ENCODE results near the gene C17orf50.
A peak's percentile ranks its signal among the peaks of the same experiment; 100 is the strongest.

Gene C17orf50

DNA sequence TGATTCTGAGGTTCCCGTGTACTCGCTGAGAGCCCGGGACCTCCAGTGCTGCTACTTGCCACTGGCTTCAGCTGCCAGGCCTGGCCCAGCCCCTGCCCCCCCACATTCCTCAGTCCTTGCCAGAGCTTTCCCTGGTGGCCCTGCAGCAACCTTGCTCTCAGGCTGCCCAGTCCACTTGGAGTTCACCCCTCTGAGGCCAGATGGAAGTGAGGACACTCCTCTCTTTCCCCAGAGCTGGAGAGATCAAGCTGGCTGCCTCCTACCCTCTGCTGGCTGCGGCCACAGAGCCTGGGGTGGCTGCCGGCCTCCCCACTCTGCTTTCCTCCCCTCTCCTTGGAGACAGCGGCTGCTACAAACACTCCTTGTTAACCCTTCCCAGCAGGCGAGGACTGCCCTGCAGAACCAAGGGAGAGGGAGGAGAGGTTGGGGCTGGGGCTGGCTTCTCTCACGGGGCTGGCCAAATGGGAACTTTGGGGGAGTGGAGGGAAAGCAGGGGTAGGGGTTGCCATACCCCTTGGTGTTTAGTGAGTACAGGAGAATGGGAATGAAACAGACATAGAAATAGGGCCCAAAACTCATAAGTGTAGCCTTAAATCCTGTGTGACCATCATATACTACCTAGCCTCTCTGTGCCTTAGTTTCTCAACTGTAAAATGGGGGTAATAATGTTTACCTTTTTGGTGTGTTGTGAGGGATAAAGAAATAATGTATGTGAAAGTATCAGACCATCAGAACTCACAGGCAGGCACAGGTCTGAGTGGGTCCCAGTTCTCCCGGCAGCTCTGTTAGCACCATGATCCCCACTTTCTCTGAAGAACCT lies 7.5 kb upstream of the C17orf50 start, which contains the start of gene GAS2L2:
Gene GAS2L2, minus strand, starts transcription at position 295 of the 820 bp plus-strand sequence. CDS start 389 bp downstream, outside the sequence.
- DNase-seq (ENCODE audit: low spot score) = no peak

DNA sequence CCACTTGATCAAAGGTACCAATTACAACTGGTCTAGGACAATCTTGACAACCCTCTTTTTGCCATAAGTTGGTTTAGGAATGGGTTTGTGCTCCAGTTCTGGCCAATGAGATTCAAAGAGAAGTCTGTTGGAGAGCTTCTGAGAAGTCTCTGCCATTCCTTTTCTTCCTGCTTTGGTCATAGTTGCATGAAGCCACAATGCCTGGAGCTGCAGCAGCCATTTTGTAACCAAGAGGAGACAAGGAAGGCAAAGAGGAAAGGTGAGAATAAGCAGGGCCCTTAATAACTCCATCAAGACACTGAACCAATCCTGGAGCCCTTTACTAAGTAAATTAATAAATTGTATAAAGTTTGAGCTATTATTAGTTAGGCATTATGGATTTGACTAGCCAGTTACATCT lies 3.4 kb upstream of the C17orf50 start:
- no peak for DNase-seq (ENCODE audit: low spot score)

DNA sequence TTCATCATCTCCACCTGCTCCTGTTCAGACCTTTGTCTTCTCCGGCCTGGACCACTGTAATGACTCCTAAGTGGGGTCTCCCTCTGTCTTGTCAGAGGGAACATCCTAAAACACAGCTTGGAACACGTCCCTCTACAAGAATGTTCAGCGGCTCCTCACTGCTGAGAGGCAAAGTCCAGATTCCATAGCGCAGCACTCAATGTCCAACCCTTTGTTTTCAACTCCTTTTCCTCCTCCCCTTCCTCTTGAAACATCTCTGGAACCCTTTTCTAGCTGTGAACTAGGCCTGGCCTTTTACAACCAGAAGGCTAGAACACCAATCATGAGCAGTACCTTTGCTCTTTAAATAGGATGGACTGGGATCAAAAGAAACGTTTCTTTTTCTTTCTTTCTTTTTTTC lies 914 bp downstream of the C17orf50 start:
- no peak for DNase-seq (ENCODE audit: low spot score)

DNA sequence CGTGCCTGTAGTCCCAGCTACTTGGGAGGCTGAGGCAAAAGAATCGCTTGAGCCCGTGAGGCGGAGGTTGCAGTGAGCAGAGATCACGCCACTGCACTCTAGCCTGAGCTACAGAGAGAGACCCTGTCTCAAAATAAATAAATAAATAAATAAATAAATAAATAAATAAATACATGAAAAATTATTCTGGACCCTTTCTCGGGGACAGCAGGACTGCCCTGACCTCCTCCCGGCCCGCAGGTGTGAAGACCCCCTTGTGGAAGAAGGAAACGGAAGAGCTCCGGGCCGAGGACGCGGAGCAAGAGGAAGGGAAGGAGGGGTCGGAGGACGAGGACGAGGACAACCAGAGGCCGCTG lies 3.1 kb downstream of the C17orf50 start:
- DNase-seq (ENCODE audit: low spot score) = no peak

DNA sequence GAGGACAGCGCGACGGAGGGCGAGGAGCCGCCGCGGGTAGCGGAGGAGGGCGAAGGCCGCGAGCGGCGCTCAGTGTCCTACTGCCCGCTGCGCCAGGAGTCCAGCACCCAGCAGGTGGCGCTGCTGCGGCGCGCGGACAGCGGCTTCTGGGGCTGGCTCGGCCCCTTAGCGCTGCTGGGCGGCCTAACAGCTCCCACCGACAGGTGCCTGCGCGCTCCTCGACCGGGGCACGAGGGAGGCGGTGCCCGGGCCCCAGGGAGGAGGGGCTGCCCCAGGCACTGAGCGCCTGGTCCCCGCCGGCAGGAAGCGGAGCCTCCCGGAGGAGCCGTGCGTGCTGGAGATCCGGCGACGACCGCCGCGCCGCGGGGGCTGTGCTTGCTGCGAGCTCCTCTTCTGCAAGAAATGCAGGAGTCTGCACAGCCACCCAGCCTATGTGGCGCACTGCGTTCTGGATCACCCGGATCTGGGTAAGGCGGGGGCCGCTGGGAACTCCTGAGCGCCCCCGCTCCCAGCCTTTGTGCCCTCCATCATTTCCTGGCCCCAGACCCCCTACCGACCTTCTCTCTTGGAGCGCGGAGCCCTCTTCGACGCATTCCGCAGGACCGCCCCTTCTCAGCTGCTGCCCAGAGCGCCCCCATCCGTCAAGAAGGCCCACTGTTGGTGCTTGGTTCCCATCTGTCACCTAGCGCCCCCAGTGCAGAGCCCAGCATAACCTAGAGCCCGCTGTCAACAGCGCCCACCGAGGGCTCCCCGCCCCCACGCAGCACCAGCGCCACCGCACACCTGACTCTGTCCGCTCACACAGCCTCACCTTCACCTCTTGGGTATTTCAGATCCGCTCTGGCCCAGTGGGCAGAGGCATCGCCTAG lies 3.7 kb downstream of the C17orf50 start:
- DNase-seq (ENCODE audit: low spot score) = peak; percentile 86

DNA sequence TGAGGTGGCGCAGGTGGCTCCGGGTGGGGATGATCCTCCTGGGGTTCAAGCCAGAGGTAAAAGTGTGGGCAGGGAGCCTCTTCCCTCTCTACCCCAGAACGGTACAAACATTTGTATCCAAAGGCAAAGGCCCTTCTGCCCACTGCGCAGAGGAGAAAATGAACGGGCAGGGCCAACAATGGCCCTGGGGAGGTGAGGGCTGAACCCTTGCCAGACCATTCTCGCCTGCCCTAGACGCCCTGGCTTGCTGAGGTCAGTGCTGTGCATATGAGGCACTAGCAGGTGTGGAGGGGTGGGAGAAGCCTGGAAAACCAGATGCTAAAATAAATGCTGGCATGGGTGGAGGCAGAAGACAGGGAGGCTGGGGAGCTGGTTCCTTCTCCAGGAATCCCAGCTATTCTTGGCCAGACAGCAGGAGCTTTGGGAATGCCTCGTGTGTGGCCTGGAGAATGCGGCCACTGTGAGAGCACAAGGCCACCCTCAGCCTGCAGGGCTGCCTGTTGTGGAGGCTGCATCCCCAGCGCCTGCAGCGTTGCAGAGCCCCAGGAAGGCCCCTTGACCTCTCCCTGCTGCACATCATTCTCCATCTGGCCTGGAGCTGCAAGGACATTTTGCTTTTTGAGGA lies 4.5 kb downstream of the C17orf50 start:
- no peak for DNase-seq (ENCODE audit: low spot score)

DNA sequence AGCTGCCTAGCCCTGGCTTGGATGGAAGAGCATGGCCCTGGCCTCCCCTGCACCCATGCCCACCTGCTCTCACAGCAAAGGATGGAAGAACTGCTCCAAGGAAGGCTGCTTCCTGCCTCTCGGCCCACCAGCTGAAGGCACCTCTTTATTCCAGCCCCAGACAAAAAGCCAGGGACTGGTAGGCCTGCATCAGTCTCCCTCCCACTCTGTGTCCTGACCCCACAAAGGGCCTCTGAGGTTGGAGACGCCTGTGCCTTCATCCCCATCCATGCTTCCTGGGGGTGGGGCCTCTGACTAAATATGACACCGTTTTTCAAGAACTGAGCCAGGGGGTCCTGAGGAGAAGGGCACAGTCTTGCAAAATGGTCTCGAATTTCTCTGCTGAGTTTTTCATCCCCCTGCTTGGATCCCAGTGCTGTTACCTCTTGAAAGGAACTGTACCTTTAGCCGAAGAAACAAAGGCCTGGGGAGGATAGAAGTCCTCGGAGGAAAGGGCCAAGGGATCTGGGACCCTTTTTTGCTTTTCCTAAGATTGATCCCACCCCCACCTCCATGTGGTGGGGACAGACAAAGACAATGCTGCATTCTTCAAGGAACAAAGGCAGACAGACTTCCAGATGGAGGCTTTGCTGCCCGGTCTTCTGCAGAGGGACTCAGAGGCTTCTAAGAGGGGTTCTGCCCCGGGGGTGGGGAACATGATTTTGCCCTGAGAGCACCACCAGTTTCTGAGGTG lies 5.2 kb downstream of the C17orf50 start:
- DNase-seq (ENCODE audit: low spot score) = no peak

DNA sequence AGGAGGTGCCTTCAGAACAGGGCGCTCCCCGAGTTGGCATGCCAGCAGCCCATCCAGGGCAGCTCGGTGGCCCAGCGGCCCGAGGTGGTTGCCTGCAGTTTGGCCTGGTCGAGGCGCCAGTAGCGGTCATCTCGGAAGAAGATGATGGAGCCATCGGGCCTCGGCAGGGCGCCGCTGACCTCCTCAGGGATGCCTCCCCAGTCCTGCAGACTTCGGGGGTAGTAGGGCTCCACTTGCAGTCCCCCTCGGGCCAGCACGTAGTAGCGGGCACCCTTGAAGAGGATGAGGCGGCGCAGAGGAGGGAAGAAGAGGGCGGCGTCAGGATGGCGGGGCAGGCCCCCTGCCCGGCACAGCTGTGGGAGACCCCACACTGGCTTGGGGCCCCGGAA lies 5.8 kb downstream of the C17orf50 start:
- DNase-seq (ENCODE audit: low spot score) = no peak

DNA sequence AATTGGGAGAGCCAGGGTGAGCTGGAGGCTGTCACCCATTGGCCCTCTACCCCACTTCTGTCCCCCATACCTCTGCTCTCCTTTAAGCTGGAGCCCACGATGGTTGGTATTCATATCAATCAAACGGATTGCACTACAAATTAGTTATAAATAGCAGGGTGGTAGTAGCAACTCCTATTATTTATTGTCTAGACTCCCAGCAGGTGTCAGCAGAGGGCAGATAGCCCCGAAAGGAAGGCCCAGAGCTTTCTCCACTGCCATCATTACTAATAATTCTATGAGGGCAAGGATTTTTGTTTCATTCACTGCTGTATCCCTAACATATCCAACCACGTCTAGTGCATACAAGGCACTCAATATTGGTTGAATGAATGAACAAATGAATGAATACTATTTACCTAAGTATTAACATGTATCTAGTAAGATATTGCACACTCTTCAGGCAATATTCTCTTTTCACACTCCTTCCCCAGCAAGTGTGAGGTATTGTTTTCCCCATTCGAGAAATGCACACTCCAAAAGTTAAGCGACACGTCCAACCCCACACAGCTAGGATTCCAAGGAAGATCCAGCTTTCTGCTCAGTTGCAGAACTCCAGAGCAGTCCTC lies 6.3 kb downstream of the C17orf50 start:
- DNase-seq (ENCODE audit: low spot score) = peak; percentile 12

DNA sequence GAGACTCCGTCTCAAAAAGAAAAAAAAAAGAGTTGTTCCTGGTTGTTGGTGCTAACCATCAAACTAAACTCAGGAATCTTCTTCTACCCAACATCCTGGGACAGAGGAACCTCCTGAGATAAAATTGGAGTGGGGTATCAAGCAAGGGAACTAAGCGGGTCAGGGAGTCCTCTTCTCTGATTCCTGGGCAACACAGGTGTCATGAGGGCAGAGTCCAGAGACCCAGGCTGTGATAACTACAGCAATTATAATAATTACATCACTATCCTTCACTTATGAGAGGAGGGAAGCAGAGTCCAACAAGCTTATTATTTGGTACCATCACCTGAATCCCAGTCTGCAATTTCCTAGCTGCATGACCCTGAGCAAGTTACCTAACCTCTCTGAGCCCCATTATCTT lies 8.1 kb downstream of the C17orf50 start:
- DNase-seq (ENCODE audit: low spot score) = no peak

DNA sequence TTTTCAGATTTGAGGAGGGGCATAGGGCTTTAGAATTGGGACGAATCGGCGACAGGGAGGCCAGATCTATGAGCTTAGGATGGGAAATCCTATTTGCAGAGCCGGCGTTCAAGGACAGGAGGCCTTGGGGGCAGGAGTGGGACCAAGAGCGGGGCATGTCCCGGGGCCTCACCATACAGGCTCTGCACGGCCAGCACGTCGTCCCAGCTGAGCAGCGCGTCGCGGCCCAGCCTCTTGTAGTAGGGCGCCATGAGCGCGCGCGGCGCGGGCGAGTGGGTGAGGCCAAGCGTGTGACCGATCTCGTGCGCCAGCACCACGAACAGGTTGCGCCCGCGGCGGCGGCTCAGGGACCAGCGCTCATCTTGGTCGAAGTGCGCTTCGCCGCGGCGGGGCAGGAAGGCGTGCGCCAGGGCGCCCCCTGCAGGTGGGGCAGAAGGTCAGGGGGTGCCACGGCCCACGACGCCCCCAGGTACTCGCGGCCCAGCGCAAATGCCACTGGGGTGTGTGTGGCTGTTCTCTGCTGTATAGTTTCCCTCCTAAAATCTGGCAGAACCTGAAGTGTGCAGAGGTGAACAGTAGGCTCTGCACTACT lies 9.3 kb downstream of the C17orf50 start:
- no peak for DNase-seq (ENCODE audit: low spot score)

DNA sequence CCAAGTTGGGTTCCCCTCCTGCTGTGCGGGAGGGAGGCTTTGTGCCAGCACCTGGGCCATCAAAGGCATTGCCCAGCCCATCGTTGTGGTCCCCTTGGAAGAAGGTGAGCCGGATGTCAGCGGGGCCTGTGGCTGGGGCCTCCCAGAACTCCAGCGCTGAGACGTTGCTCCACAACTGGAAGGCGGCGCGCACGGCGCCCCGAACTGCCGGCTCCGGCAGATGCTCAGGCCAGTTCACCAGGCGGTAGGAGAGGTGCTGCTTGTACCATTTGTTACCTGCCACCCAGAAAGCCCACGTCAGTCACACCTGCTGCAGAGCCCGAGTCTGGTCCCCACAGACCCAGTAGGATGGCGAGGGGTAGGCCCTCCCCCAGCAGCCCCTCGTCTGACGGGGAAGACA lies 12.4 kb downstream of the C17orf50 start:
- DNase-seq (ENCODE audit: low spot score) = no peak

DNA sequence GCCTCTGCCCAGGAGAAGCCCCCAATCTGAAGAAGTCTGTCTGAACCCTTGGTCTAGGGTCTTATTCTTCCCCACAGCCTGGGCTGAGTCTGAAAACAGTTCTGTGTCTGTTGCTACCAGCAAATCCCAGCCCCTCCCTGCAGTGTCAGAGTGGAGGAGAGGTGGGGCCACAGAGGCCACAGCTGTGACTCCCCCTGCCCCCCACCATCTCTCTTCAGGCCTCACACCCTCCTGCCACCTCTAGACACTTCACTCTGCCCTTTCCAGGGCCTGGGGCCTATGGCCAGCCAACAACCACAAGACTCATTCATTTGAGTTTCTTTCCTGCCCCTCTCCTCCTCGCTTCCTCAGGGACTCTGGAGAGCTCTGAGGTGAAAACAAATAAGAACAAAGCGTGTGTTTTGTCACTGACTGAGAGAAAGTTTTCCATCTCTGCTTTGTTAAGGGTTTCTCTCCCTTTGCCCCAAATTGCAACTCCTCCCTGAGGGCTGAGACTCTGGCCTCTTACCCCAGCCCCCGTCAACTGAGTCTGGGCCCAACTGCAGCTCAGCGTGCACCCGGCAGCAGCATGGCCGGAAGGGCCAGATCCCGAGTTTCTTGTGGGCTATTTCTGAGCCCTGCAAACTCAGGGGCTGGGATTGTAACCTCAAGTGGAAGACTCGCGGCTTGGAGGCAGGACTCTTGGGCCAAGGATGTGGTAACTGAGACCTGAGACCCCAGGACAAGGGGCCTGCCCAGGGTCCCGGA lies 13.2 kb downstream of the C17orf50 start:
- DNase-seq (ENCODE audit: low spot score) = no peak

DNA sequence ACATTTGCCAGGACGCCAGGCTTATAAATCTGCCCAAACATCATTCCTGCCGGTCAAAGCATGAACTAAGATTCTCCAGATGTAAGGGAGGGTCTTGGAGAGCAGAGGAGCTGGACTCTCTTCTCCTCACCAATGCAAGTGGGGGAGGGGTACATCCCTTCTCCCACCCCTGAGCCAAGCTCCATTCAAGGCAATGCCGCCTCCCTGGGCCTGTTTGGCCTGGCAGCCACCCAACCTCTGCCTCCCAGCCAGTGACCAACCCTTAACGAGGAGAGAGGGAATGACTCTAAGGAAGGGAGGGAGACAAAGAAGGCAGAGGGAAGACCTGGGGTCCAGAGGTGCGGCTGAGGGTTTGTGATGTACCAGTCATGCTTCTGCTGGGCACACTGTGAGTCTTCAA lies 13.8 kb downstream of the C17orf50 start:
- DNase-seq (ENCODE audit: low spot score) = no peak

DNA sequence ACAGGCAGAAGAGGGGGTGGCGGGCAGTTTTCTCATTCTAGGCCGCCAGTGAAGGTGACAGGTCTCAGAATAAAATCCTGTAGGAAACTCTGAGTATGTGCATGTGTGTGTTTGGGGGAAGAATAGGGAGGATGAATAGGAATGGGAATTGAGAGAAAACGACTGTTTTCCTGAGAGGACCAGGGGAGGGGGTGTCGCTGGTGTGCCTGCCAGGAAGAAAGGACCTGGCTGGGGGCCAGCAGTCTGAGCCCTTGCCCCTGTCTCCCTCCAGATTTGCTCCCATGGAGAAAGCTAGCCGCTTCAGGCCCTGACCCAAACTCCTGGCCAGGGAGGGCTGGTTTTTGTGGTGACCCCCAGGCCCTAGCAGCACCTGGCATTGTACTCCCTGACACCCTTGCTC lies 14.4 kb downstream of the C17orf50 start:
- DNase-seq (ENCODE audit: low spot score) = no peak

DNA sequence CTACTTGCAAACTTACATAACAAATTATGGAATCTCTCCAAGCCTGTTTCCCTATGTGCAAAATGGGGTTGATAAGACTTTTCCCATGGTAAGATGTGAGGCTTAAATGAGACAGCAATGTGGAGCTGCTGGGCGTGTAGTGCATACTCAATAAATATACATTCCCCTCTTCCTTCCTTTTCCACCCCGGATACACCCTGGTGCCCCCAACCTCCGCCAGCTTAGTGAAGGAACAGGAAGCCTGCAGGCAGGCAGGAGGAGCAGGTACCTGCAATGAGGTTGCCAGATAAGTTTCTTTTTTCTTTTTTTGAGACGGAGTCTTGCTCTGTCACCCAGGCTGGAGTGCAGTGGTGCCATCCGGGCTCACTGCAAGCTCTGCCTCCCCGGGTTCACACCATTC lies 14.9 kb downstream of the C17orf50 start:
- no peak for DNase-seq (ENCODE audit: low spot score)

DNA sequence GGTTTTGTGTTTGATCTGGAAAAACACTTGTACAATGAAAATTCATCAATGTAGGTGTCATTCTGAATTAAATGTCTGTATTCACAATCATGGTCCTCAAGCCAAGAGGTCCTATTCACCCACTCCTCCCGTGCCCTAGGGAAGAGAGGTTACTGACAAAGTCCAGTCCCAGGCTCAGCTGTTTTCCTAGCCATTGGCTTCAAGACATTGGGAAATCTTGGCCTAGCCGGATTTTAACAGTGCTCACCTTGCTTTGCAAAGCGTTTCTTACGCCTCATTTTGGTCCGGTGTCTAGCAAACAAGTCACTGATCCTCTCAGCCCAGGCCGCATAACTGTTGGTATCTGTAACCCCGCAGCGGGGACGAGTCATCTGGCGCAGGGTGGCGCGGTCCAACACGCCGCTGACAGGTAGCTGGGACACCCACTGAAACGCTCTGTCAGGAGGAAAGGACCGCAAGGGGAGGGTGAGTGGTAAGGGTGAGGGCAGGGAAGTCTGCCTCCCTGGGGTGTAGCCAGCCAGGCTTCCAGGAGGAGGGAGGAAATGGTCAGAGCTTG lies 18.0 kb downstream of the C17orf50 start:
- DNase-seq (ENCODE audit: low spot score) = no peak

DNA sequence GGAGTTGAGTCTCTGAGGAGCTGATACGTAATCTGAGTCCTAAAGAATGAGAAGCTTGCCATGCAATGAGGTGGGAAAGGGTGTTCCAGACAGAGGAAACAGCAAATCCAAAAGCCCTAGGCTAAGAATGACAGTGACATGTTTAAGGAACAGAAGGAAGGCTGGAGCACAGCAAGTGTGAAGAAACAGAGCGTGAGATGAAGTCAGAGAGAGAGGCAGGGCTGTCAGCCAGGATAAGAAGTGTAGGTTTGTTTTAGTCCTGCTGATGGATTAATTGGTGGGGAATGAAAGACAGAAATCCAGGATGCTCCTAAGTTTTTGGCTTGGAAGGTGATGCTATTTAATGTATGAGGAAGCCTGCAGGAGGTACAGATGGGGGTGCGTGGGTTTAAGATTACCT lies 20.3 kb downstream of the C17orf50 start:
- no peak for DNase-seq (ENCODE audit: low spot score)

DNA sequence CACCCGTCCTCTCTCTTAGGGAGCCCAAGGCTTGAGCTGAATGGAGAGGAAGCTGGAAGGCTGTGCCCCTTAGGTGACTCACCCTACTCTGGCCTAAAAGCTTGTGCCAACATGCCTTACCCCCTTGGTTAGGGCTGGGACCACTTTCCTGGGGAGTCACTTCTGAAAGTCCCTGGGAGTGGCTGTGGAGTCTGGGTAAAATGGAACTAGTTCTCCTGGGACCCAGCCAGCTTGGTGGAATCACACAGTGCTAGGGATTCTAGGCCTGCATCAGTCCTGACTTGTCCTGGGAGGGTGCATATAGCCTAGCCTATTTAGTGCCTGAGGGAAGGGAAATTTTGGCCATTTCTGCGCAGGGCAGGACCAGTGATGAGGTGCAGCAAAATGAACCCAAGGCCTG lies 24.2 kb downstream of the C17orf50 start:
- no peak for DNase-seq (ENCODE audit: low spot score)

DNA sequence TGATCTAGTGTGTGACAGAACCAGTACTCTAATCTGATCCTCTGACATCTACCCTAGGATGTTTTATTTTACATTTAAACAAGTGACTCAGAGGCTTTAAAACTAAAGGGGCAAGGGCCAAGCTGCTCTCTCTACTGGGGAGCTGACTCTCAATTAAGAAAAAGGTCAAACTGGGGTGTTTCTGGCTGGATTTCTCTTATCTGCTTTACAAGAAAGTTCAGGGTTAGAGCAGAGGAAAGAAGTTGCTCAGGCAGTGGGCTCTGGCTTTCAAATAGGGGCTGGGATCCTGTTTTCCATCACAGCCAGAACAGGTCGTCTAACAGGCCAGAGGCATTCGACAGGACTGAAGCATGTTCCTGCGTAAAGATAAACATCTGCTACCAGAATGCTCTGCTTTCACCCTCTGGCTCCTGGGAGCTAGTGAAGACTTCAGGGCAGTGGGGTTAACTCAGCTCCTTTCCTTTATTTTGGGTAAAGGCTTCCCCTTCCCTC lies 26.3 kb downstream of the C17orf50 start:
- no peak for DNase-seq (ENCODE audit: low spot score)
